GM12878 (cell line): ENCODE results near the gene NSMCE4A. TPM values are rescaled to one million over a fixed set of nuclear protein-coding genes. Genes with fewer than 3 reads are reported as not detected.
"Not testable (repeated sequence)": the region's sequence is repeated elsewhere in the genome, so short reads cannot be mapped to it uniquely, and the experiment has no call there.

Source experiments
- ATAC-seq: fragments of 200-7000 bp; cut with Tn5 transposase; 3 replicates; pipeline ENCODE4 v1.9.1; 2020; ENCODE audit warnings: mild to moderate bottlenecking, moderate library complexity
- BruUV-seq: library from RNA; stranded (reverse); fragments of 400-500 nt; replicated peaks from 2 replicates; lab custom pipeline; 2021; lab: Mats Ljungman, UMichigan
- CTCF ChIA-PET: fragments of 300-600 bp; sonication (Branson Sonifier 250); formaldehyde crosslinking; extraction: SDS; loops from one replicate; lab custom pipeline; 2021; ENCODE audit warnings: inconsistent platforms; lab: Yijun Ruan, JAX
- POLR2A ChIA-PET: fragments of 350-600 bp; formaldehyde crosslinking; extraction: SDS; loops from one replicate; lab custom pipeline; 2021; ENCODE audit warnings: inconsistent platforms; lab: Charles Lee
- RAD21 ChIA-PET: fragments of 300-600 bp; sonication (Branson Sonifier 250); formaldehyde crosslinking; loops from one replicate; lab custom pipeline; 2023; ENCODE audit warnings: antibody characterized with exemption; ENCODE audit not compliant: unreplicated experiment; lab: Charles Lee
- SMC1A ChIA-PET: fragments of 300-600 bp; sonication (Branson Sonifier 250); formaldehyde crosslinking; loops from one replicate; lab custom pipeline; 2023; ENCODE audit not compliant: unreplicated experiment, uncharacterized antibody; lab: Charles Lee
- DNase-seq: peaks from one replicate; pipeline ENCODE4 v3.0.0-alpha.2; 2011; ENCODE audit warnings: low read depth, low spot score
- FAIRE-seq: peaks from 3 replicates; lab custom pipeline; 2011; peaks lifted over from hg19 to GRCh38; lab: Jason Lieb, UNC
- H2AFZ ChIP-seq: 2 replicates; pipeline ENCODE4 v1.6.0; 2011; ENCODE audit warnings: low read depth, low read length, control low read depth; ENCODE audit not compliant: control insufficient read depth
- H3K27ac ChIP-seq: 2 replicates; pipeline ENCODE4 v1.5.1; 2011; ENCODE audit warnings: control low read depth; ENCODE audit not compliant: control insufficient read depth, insufficient read depth
- H3K27me3 ChIP-seq, 2 experiments: replicated peaks in 1 of 2; 2 replicates each; pipeline versions ENCODE4 v1.6.0 to v1.6.1; 2011; ENCODE audit warnings: low read length in 1 of 2; ENCODE audit not compliant: control insufficient read depth in 2 of 2, insufficient read depth in 2 of 2
- H3K36me3 ChIP-seq, 2 experiments: 2 replicates each; pipeline ENCODE4 v1.5.1; 2011; ENCODE audit warnings: low read length in 1 of 2; ENCODE audit not compliant: control insufficient read depth in 2 of 2, insufficient read depth in 2 of 2
- H3K4me1 ChIP-seq: 2 replicates; pipeline ENCODE4 v1.6.1; 2011; ENCODE audit warnings: mild to moderate bottlenecking, low read length, moderate library complexity, mixed read lengths; ENCODE audit not compliant: control insufficient read depth, insufficient read depth
- H3K4me2 ChIP-seq: 2 replicates; pipeline ENCODE4 v1.6.0; 2011; ENCODE audit warnings: control low read depth; ENCODE audit not compliant: control insufficient read depth, insufficient read depth
- H3K4me3 ChIP-seq: fragments of 200-600 bp; sonication (generic); 2 replicates; pipeline ENCODE4 v1.5.1; 2016
- H3K79me2 ChIP-seq: 2 replicates; pipeline ENCODE4 v1.6.0; 2011; ENCODE audit warnings: low read length; ENCODE audit not compliant: control insufficient read depth, insufficient read depth
- H3K9ac ChIP-seq: 2 replicates; pipeline ENCODE4 v1.8.0; 2011; ENCODE audit warnings: low read length, control low read depth, mixed read lengths; ENCODE audit not compliant: control insufficient read depth, insufficient read depth
- H3K9me3 ChIP-seq: replicated peaks from 3 replicates; pipeline ENCODE4 v1.5.1; 2011; ENCODE audit warnings: mild to moderate bottlenecking, low read length; ENCODE audit not compliant: control insufficient read depth, insufficient read depth
- H4K20me1 ChIP-seq: 2 replicates; pipeline ENCODE4 v1.6.0; 2011; ENCODE audit not compliant: control insufficient read depth, insufficient read depth
- CEBPB ChIP-seq, 2 experiments: fragments of 150-350 bp in 1 of 2; IDR thresholded peaks; 2 replicates each; pipeline ENCODE4 v1.6.1; 2012 to 2014; ENCODE audit warnings: low read depth in 2 of 2, low read length in 2 of 2, borderline replicate concordance in 1 of 2, inconsistent platforms in 1 of 2
- EGR1 ChIP-seq, 2 experiments: IDR thresholded peaks; 1 replicate in 1 of 2; 2 replicates in 1 of 2; pipeline ENCODE4 v1.6.1; 2011 to 2012; ENCODE audit warnings: low read depth in 2 of 2, low read length in 2 of 2, borderline replicate concordance in 1 of 2, mild to moderate bottlenecking in 1 of 2, moderate library complexity in 1 of 2
- IRF4 ChIP-seq: IDR thresholded peaks from 2 replicates; pipeline ENCODE4 v1.6.1; 2011; ENCODE audit warnings: low read depth, low read length
- RAD51 ChIP-seq: fragments of 450-650 bp; IDR thresholded peaks from 2 replicates; pipeline ENCODE4 v1.6.1; 2016; ENCODE audit warnings: moderate library complexity, mild to moderate bottlenecking, inconsistent platforms
- SMARCA5 ChIP-seq: fragments of 450-650 bp; IDR thresholded peaks from 2 replicates; pipeline ENCODE4 v1.6.1; 2017; ENCODE audit warnings: mild to moderate bottlenecking
- TCF12 ChIP-seq: IDR thresholded peaks from 2 replicates; pipeline ENCODE4 v1.6.1; 2011; ENCODE audit warnings: low read depth, mild to moderate bottlenecking, low read length
- WRNIP1 ChIP-seq: IDR thresholded peaks from 2 replicates; pipeline ENCODE4 v1.6.1; 2011; ENCODE audit warnings: low read depth, low read length, improper control_type of control experiment, borderline replicate concordance
- ZNF217 ChIP-seq: fragments of 450-650 bp; IDR thresholded peaks from 2 replicates; pipeline ENCODE4 v1.6.1; 2017; ENCODE audit warnings: antibody characterized with exemption, mild to moderate bottlenecking
- WGBS: methylation state at CpG from one replicate; pipeline ENCODE4 v1.1.6; 2016; ENCODE audit warnings: low lambda C conversion rate; ENCODE audit not compliant: insufficient replicate concordance, insufficient coverage; ENCODE audit errors: missing lambda C conversion rate; 5-methylcytosine and 5-hydroxymethylcytosine counted together
- in situ Hi-C: fragments of 300-500 bp; cut with MboI; formaldehyde crosslinking; loops from 9 replicates; pipeline ENCODE4 v1.14.3; 2018; ENCODE audit warnings: mixed read lengths
- intact Hi-C: fragments of 100-400 bp; cut with micrococcal nuclease; formaldehyde crosslinking; loops from one replicate; pipeline ENCODE4 v1.14.2; 2022; ENCODE audit not compliant: unreplicated experiment
- polyA plus RNA-seq, 11 experiments: library from polyadenylated mRNA; depleted of rRNA in 4 of 11; unstranded in 6 of 11; stranded (reverse) in 5 of 11; fragments of >200 nt; fragmentation: Nextera tagmentation in 4 of 11; fragmentation: Illumina TruSeq in 1 of 11; extraction: Ambion mirVana in 4 of 11; extraction: Trizol in 1 of 11; gene quantifications; 1 replicate in 1 of 11; 2 replicates in 10 of 11; pipeline versions ENCODE4 v1.2.1 to v1.2.3, GENCODE V29; 2011 to 2016; ENCODE audit warnings: inconsistent platforms in 2 of 11, missing spikeins in 2 of 11, low read depth in 1 of 11
- total RNA-seq, 4 experiments: library from RNA; depleted of rRNA in 3 of 4; stranded (reverse); fragments of >200 nt in 3 of 4; fragmentation: Illumina TruSeq in 1 of 4; extraction: Trizol in 1 of 4; gene quantifications; 2 replicates each; pipeline versions ENCODE4 v1.2.1 to v1.2.3, GENCODE V29; 2013 to 2021
- TF ChIP-seq, protein P1 (sequence below): fragments of 450-650 bp; IDR thresholded peaks from 2 replicates; pipeline ENCODE4 v1.6.1; 2016; ENCODE audit warnings: mild to moderate bottlenecking

NSMCE4A gene
- total and polyA plus RNA-seq, 10 of the 15 experiments (the other 5 are each of a cell fraction or from before 2014, with no cell fraction given), result 14.2 to 105 (median 76.1) TPM

DNA sequence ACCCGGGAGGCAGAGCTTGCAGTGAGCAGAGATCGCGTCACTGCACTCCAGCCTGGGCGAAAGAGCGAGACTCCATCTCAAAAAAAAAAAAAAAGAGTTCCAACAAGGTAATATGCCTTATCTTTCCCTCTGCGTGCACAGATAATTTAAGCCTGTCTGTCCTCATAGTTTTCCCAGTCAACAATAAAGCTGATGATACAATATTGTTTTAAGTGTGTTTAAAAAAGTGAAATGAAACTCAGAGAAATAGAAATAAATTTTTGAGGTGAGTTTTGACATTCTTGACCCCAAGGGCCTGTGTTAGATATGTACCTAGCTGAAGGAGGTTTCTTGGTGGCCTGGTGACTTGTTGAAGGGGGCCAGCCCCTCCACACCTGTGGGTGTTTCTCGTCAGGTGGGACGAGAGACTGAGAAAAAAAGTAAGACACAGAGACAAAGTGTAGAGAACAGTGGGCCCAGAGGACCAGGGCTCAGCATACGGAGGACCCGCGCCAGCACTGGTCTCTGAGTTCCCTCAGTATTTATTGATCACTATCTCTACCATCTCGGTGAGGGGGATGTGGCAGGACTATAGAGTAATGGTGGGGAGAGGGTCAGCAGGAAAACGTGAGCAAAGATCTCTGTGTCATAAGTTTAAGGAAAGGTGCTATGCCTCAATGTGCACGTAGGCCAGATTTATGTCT is 45.3 kb downstream of the NSMCE4A start:
- H3K36me3 ChIP-seq, FAIRE-seq, DNase-seq, H3K9me3 ChIP-seq, H3K9ac ChIP-seq, H3K27me3 ChIP-seq, H3K27ac ChIP-seq, ATAC-seq, BruUV-seq, H3K4me3 ChIP-seq, H4K20me1 ChIP-seq, H2AFZ ChIP-seq, H3K4me1 ChIP-seq, in situ Hi-C loops, H3K4me2 ChIP-seq: not testable (repeated sequence)
- peaks cover 27% of the 10 kb centered on the region for H3K79me2 ChIP-seq
- CTCF ChIA-PET, result interaction anchor here (0.8 to 1.6 kb wide), 2 partner anchors 29 to 350 kb away, joined by 3 to 5 read pairs; no protein-coding TSS in a partner anchor
- SMC1A ChIA-PET, result interaction anchor here (1.0 kb wide), 1 partner anchor 42 kb away, joined by 3 read pairs; no protein-coding TSS in a partner anchor
- intact Hi-C loops, result loop anchor here (2.0 kb wide), 1 partner anchor 45 kb away; the partner anchor contains the start of gene NSMCE4A
- RAD21 ChIA-PET, result interaction anchor here (0.6 kb wide), 1 partner anchor 19 kb away, joined by 3 read pairs; no protein-coding TSS in a partner anchor
- 96% methylated on average over 9 of the region's 14 CpGs for WGBS
- POLR2A ChIA-PET, result interaction anchor here (0.6 kb wide), 1 partner anchor 24 kb away, joined by 3 read pairs; no protein-coding TSS in a partner anchor

DNA sequence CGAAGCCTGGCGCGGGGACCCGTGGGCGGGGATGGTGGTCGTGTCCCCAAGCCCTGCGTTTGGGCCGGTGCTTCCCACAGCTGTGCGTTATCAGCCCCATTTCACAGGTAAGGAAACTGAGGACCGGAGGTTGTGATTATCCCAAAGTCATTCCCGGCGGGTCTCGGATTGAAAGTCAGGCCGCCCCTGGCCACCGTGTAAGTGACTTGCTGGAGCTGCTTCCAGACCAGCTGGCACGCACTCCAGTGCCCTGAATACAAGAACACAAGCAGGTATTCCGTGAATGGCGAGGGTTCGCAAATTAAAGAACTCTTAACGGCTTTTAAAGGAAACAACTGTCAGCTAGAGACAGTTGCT is 46.5 kb downstream of the NSMCE4A start:
- intact Hi-C loops (loop anchor here (2.0 kb wide), 1 partner anchor 46 kb away; the partner anchor contains the start of gene NSMCE4A), in situ Hi-C loops (no loop called here)
- Histone ChIP-seq H3K79me2 (peaks cover 27% of the 10 kb centered on the region), H3K9me3 (no peaks in the 10 kb centered on the region), H3K27me3 (no peaks in the 10 kb centered on the region), H3K36me3 (no peaks in the 10 kb centered on the region), H3K4me3 (peak overlapping the region; percentile 77), H3K4me2 (peak overlapping the region; percentile 32), H3K4me1 (no peaks in the 10 kb centered on the region), H2AFZ (peak overlapping the region; percentile 94), H4K20me1 (no peaks in the 10 kb centered on the region), H3K9ac (peak overlapping the region; percentile 94), H3K27ac (peak overlapping the region; percentile 95)
- ChIA-PET CTCF (interaction anchor here (0.9 to 1.6 kb wide), 2 partner anchors 27 to 44 kb away, joined by 3 read pairs; no protein-coding TSS in a partner anchor), POLR2A (interaction anchor here (1.6 kb wide), 1 partner anchor 46 kb away, joined by 3 read pairs; the partner anchor contains the start of gene NSMCE4A), SMC1A (interaction anchor here (1.0 to 1.6 kb wide), 2 partner anchors 43 to 105 kb away, joined by 3 to 5 read pairs; no protein-coding TSS in a partner anchor), RAD21 (interaction anchor here (1.3 kb wide), 1 partner anchor 105 kb away, joined by 3 read pairs; no protein-coding TSS in a partner anchor)
- ATAC-seq (peak; percentile 13), DNase-seq (no peak), FAIRE-seq (no peak)
- TSS peak; percentile 91 for BruUV-seq
- under 1% methylated on average over 20 of the region's 20 CpGs for WGBS
- TF ChIP-seq EGR1 (IDR thresholded peaks at IDR 0.05; ENCODE audit: borderline replicate concordance in 1 of 2, low read depth in 2 of 2, low read length in 2 of 2), result peak in 1 of 2 experiments; percentile 82; a peak in 2 of 3 replicates
- TF ChIP-seq WRNIP1, result no peak
- 0 out of 2 replicates have a peak, but pooled peaks have one; percentile 45 for TF ChIP-seq SMARCA5
- 0 out of 2 replicates have a peak, but pooled peaks have one; percentile 9 for TF ChIP-seq ZNF217
- TF ChIP-seq, protein P1, sequence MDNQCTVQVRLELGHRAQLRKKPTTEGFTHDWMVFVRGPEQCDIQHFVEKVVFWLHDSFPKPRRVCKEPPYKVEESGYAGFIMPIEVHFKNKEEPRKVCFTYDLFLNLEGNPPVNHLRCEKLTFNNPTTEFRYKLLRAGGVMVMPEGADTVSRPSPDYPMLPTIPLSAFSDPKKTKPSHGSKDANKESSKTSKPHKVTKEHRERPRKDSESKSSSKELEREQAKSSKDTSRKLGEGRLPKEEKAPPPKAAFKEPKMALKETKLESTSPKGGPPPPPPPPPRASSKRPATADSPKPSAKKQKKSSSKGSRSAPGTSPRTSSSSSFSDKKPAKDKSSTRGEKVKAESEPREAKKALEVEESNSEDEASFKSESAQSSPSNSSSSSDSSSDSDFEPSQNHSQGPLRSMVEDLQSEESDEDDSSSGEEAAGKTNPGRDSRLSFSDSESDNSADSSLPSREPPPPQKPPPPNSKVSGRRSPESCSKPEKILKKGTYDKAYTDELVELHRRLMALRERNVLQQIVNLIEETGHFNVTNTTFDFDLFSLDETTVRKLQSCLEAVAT, result no peak
- TF ChIP-seq TCF12, result peak; percentile 11; the same call in 1 of the 2 replicates
- TF ChIP-seq CEBPB (IDR thresholded peaks at IDR 0.05; ENCODE audit: borderline replicate concordance in 1 of 2, low read depth in 2 of 2, low read length in 2 of 2), result no peak
- TF ChIP-seq IRF4, result no peak
- TF ChIP-seq RAD51, result no peak
